ENCODE measurements around the gene ACAD9. TPM values are rescaled to one million over a fixed set of nuclear protein-coding genes. Genes with fewer than 3 reads are reported as not detected.

The ACAD9 gene
- total RNA-seq, 6 experiments from 2014 or later, result 28.5 to 36.9 (median 28.9) TPM

GRCh38 chr3:128850544-128850943 is 28.9 kb upstream of the ACAD9 start:
- WGBS (ENCODE audit: insufficient coverage, low coverage, low lambda C conversion rate, missing lambda C conversion rate), result 95% methylated on average over 2 of the region's 9 CpGs
- no peak for DNase-seq
- TF ChIP-seq POLR2A (IDR thresholded peaks at IDR 0.05) (no peak), CTCF (IDR thresholded peaks at IDR 0.05) (no peak)

GRCh38 chr3:128851601-128852000 is 27.8 kb upstream of the ACAD9 start:
- no peaks in the 10 kb centered on the region for H3K27me3 ChIP-seq
- no peak for DNase-seq
- no peak overlapping the region for H3K4me3 ChIP-seq
- no peak for TF ChIP-seq POLR2A (IDR thresholded peaks at IDR 0.05)
- TF ChIP-seq CTCF (IDR thresholded peaks at IDR 0.05), result no peak
- intact Hi-C loops (cut with DNase I), result no loop called here
- H3K36me3 ChIP-seq, result no peaks in the 10 kb centered on the region
- H3K4me1 ChIP-seq, result no peaks in the 10 kb centered on the region
- WGBS (ENCODE audit: insufficient coverage, low coverage, low lambda C conversion rate, missing lambda C conversion rate), result no CpG with 5 or more reads among the region's 4 CpGs
- H3K27ac ChIP-seq, result no peak overlapping the region
- no peak for ATAC-seq
- H3K9me3 ChIP-seq, result no peaks in the 10 kb centered on the region

More at GRCh38 chr3:128850544-128850943, 28.9 kb upstream of the ACAD9 start:
- H3K4me1 ChIP-seq, result peaks cover 0 to 3% (median 1%) of the 10 kb centered on the region in 4 donors
- no peaks in the 10 kb centered on the region for H3K9me3 ChIP-seq
- H3K27ac ChIP-seq, result no peak overlapping the region
- intact Hi-C loops (cut with DNase I), result no loop called here
- no peaks in the 10 kb centered on the region for H3K36me3 ChIP-seq
- no peak overlapping the region for H3K4me3 ChIP-seq
- no peak for ATAC-seq
- H3K27me3 ChIP-seq, result no peaks in the 10 kb centered on the region

- no peaks in the 10 kb centered on the region for H3K9me3 ChIP-seq
Observed at GRCh38 chr3:128853826-128854225, 25.6 kb upstream of the ACAD9 start.

GRCh38 chr3:128854475-128854874 is 24.9 kb upstream of the ACAD9 start:
- H3K36me3 ChIP-seq, result no peaks in the 10 kb centered on the region
- TF ChIP-seq POLR2A (IDR thresholded peaks at IDR 0.05), result no peak
- TF ChIP-seq CTCF (IDR thresholded peaks at IDR 0.05), result no peak
- no peak for ATAC-seq
- WGBS (ENCODE audit: insufficient coverage, low coverage, low lambda C conversion rate, missing lambda C conversion rate), result 81% methylated on average over 3 of the region's 3 CpGs
- no peaks in the 10 kb centered on the region for H3K27me3 ChIP-seq
- H3K27ac ChIP-seq, result no peak overlapping the region
- no peaks in the 10 kb centered on the region for H3K4me1 ChIP-seq
- intact Hi-C loops (cut with DNase I), result no loop called here
- H3K4me3 ChIP-seq, result no peak overlapping the region
- DNase-seq, result no peak
- peaks cover 0 to under 1% (median 0%) of the 10 kb centered on the region in 4 donors for H3K9me3 ChIP-seq

More at GRCh38 chr3:128853826-128854225, 25.6 kb upstream of the ACAD9 start:
- no peaks in the 10 kb centered on the region for H3K4me1 ChIP-seq
- H3K27ac ChIP-seq, result no peak overlapping the region
- intact Hi-C loops (cut with DNase I), result no loop called here
- WGBS (ENCODE audit: insufficient coverage, low coverage, low lambda C conversion rate, missing lambda C conversion rate), result no CpG with 5 or more reads among the region's 5 CpGs
- no peak overlapping the region for H3K4me3 ChIP-seq
- no peaks in the 10 kb centered on the region for H3K36me3 ChIP-seq
- DNase-seq (no peak), ATAC-seq (no peak)
- no peak for TF ChIP-seq POLR2A (IDR thresholded peaks at IDR 0.05)
- TF ChIP-seq CTCF (IDR thresholded peaks at IDR 0.05), result no peak
- H3K27me3 ChIP-seq, result no peaks in the 10 kb centered on the region

- ATAC-seq (no peak), DNase-seq (no peak)
- no peaks in the 10 kb centered on the region for H3K4me1 ChIP-seq
- no peak for TF ChIP-seq CTCF (IDR thresholded peaks at IDR 0.05)
- TF ChIP-seq POLR2A (IDR thresholded peaks at IDR 0.05), result no peak
- H3K36me3 ChIP-seq, result no peaks in the 10 kb centered on the region
- H3K9me3 ChIP-seq, result peaks cover 0 to 8% (median 0%) of the 10 kb centered on the region in 4 donors
- intact Hi-C loops (cut with DNase I), result no loop called here
- no peak overlapping the region for H3K27ac ChIP-seq
- WGBS (ENCODE audit: insufficient coverage, low coverage, low lambda C conversion rate, missing lambda C conversion rate), result 83% methylated on average over 2 of the region's 4 CpGs
- no peak overlapping the region for H3K4me3 ChIP-seq
- H3K27me3 ChIP-seq, result no peaks in the 10 kb centered on the region
Observed at GRCh38 chr3:128855569-128855968, 23.9 kb upstream of the ACAD9 start.
